ENCODE results near the gene MTG2. TPM values are rescaled to one million over a fixed set of nuclear protein-coding genes. Genes with fewer than 3 reads are reported as not detected.

Gene MTG2
- total and polyA plus RNA-seq, 2 of the 8 experiments (the other 6 are each of a cell fraction or from before 2014, with no cell fraction given) = 14.4 to 22.8 TPM

DNA sequence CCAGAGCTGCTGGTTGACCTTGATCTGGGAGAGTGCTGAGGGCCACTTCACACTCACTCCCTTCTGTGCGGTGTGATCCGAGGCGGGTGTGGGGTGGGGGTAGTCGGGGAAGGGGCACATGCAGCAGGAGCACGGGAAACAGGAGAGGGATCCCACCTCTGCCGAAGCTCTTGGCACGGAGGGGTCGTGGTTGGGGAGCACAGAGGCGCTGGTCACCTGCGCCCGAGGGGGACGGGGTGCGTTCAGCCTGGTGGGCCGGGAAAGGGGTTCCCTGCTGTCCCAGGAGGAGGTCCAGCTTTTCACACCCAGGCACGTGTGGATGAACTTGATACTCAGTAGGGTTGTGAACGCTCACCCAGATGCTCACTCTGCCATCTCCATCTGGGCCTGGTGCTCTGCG, 22.0 kb upstream of the MTG2 start:
- POLR2A ChIA-PET (ENCODE audit: partially characterized antibody) = interaction anchor here (1.5 to 1.9 kb wide), 2 partner anchors 11 to 27 kb away, joined by 3 to 5 read pairs; no protein-coding TSS in a partner anchor
- Histone ChIP-seq H3K79me1 (ENCODE audit: low read depth, low read length) (peaks cover 8% of the 10 kb centered on the region), H4K5ac (ENCODE audit: insufficient read length, low read depth, low read length) (no peak overlapping the region), H3K18ac (ENCODE audit: extremely low read depth, low read length) (no peak overlapping the region), H3K27me3 (replicated peaks in 1 of 4; ENCODE audit: control insufficient read depth in 3 of 4, extremely low read depth in 1 of 4, insufficient read depth in 3 of 4, low read length in 3 of 4) (no peaks in the 10 kb centered on the region), H3K27ac (ENCODE audit: low read depth, low read length) (no peak overlapping the region), H2BK120ac (replicated peaks; ENCODE audit: low read depth, low read length) (no peak overlapping the region), H2BK5ac (ENCODE audit: low read depth, low read length) (no peak overlapping the region), H2AFZ (ENCODE audit: low read length) (no peak overlapping the region), H3K79me2 (ENCODE audit: control insufficient read depth in 1 of 2, insufficient read depth in 2 of 2, low read length in 2 of 2) (peaks cover 5 to 41% of the 10 kb centered on the region in 2 experiments; a peak in 3 of 4 replicates), H3K9me3 (ENCODE audit: insufficient read depth in 2 of 2, low read depth in 1 of 2, low read length in 1 of 2) (no peaks in the 10 kb centered on the region), H3K23ac (ENCODE audit: insufficient read length) (no peak overlapping the region), H3K4me1 (replicated peaks in 1 of 4; ENCODE audit: control insufficient read depth in 3 of 4, insufficient read depth in 4 of 4, low read length in 3 of 4) (peaks cover 0 to 7% (median 3%) of the 10 kb centered on the region in 4 experiments; a peak in 5 of 7 replicates), H3K36me3 (ENCODE audit: control insufficient read depth in 2 of 4, insufficient read depth in 4 of 4, low read length in 3 of 4) (peaks cover 13 to 43% (median 27%) of the 10 kb centered on the region in 4 experiments), H2BK15ac (ENCODE audit: low read length) (no peak overlapping the region), H3K23me2 (ENCODE audit: low read depth, low read length) (no peaks in the 10 kb centered on the region), H3K14ac (ENCODE audit: insufficient read length) (no peak overlapping the region), H3K4me3 (ENCODE audit: extremely low read depth in 1 of 4, insufficient read depth in 2 of 4, low read depth in 3 of 4, low read length in 4 of 4) (no peak overlapping the region), H3K9ac (replicated peaks in 1 of 4; ENCODE audit: extremely low read depth in 1 of 4, low read depth in 3 of 4, low read length in 3 of 4) (no peak overlapping the region), H4K20me1 (replicated peaks in 1 of 2; ENCODE audit: control insufficient read depth in 1 of 2, insufficient read depth in 2 of 2, low read length in 2 of 2) (peaks cover 18 to 56% of the 10 kb centered on the region in 2 experiments), H3K56ac (replicated peaks; ENCODE audit: insufficient read length, low read depth, low read length) (no peak overlapping the region), H2BK20ac (ENCODE audit: low read length) (no peak overlapping the region), H2BK12ac (ENCODE audit: low read depth, low read length) (no peak overlapping the region), H2AK5ac (ENCODE audit: low read depth, low read length) (no peak overlapping the region), H4K91ac (replicated peaks; ENCODE audit: insufficient read length, low read length) (no peak overlapping the region), H3K4me2 (ENCODE audit: insufficient read depth in 1 of 2, low read depth in 2 of 2, low read length in 2 of 2) (no peak overlapping the region), H4K8ac (ENCODE audit: extremely low read depth, insufficient read depth, low read length) (no peak overlapping the region; the same call in 1 of the 2 replicates), H3K4ac (replicated peaks; ENCODE audit: insufficient read length, low read depth, low read length) (no peak overlapping the region)
- 97% methylated on average over 17 of the region's 17 CpGs; no CpG with 5 or more reads in 1 of the 2 experiments for WGBS, 2 experiments (ENCODE audit: extremely low coverage in 1 of 2, insufficient coverage in 1 of 2, insufficient read length in 1 of 2, insufficient replicate concordance in 2 of 2, low coverage in 1 of 2, low lambda C conversion rate in 2 of 2, missing lambda C conversion rate in 1 of 2)
- CTCF ChIA-PET (ENCODE audit: partially characterized antibody) = no interaction called here
- no peak for FAIRE-seq
- DNase-seq (ENCODE audit: low read depth in 1 of 2, low spot score in 2 of 2) = no peak
- no peak for TF ChIP-seq POU5F1 (IDR thresholded peaks at IDR 0.05; ENCODE audit: low read depth, low read length)
- TF ChIP-seq RNF2 (IDR thresholded peaks at IDR 0.05; ENCODE audit: borderline replicate concordance, low read depth, low read length, missing control alignments, poor library complexity, severe bottlenecking) = no peak
- TF ChIP-seq JUN (IDR thresholded peaks at IDR 0.05; ENCODE audit: low read depth, low read length) = no peak
